Activated CD4-positive, alpha-beta memory T cell treated with anti-CD3 and anti-CD28 coated beads for 36 hours (primary cell): ENCODE measurements around the gene PCSK5. TPM values are rescaled to one million over a fixed set of nuclear protein-coding genes. Genes with fewer than 3 reads are reported as not detected.
"Not testable (repeated sequence)": the region's sequence is repeated elsewhere in the genome, so short reads cannot be mapped to it uniquely, and the experiment has no call there.

Experiments used
- CTCF ChIA-PET: fragments of 350-600 bp; sonication (Branson Sonifier 250); formaldehyde crosslinking; loops from one replicate; lab custom pipeline; 2021; ENCODE audit warnings: antibody characterized with exemption, inconsistent platforms; lab: Charles Lee
- POLR2A ChIA-PET: fragments of 350-600 bp; sonication (Branson Sonifier 250); formaldehyde crosslinking; loops from one replicate; lab custom pipeline; 2021; ENCODE audit warnings: antibody characterized with exemption; lab: Charles Lee
- DNase-seq: peaks from one replicate; pipeline ENCODE4 v3.0.0-alpha.2; 2020
- H3K27ac Mint-ChIP-seq: one replicate; pipeline ENCODE4 v1.8.0; 2021; ENCODE audit warnings: mixed read lengths
- H3K27me3 Mint-ChIP-seq: one replicate; pipeline ENCODE4 v1.8.0; 2021; ENCODE audit warnings: mixed read lengths
- H3K36me3 Mint-ChIP-seq: one replicate; pipeline ENCODE4 v1.8.0; 2021; ENCODE audit warnings: mixed read lengths
- H3K4me1 Mint-ChIP-seq: one replicate; pipeline ENCODE4 v1.8.0; 2021; ENCODE audit warnings: low read depth, mixed read lengths
- H3K4me3 Mint-ChIP-seq: one replicate; pipeline ENCODE4 v1.8.0; 2021; ENCODE audit warnings: mild to moderate bottlenecking, mixed read lengths
- H3K9me3 Mint-ChIP-seq: one replicate; pipeline ENCODE4 v1.8.0; 2021; ENCODE audit warnings: mixed read lengths
- intact Hi-C: fragments of 100-400 bp; cut with micrococcal nuclease; formaldehyde crosslinking; loops from one replicate; pipeline ENCODE4 v1.15.1; 2023
- total RNA-seq, 2 experiments: library from RNA; stranded (reverse); gene quantifications; one replicate each; pipeline ENCODE4 v1.2.3, GENCODE V29; 2021

PCSK5 gene
- total RNA-seq, 2 experiments from 2014 or later: 2.0 to 2.1 TPM

DNA sequence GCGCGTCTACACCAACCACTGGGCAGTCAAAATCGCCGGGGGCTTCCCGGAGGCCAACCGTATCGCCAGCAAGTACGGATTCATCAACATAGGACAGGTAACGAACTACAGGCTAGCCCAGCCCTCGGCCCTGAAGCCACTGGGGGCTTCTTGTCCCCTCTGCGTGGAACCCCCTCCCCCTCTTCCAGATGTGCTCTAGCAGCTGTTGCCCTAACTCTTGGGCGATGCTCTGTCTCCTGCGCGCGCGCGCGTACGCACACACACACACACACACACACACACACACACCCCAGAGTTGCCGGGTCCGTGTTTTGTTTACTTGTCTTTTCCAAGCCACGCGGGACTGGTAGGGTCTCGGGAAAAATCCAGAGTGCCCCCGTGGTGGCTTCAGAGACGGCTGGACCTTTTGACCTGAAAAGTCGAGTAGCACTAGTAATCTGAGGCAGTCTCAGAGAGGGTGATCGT lies 836 bp downstream of the PCSK5 start:
- H3K4me1 Mint-ChIP-seq: peaks cover 34% of the 10 kb centered on the region
- ChIA-PET POLR2A (interaction anchor here (0.6 kb wide), 1 partner anchor 360 kb away, joined by 3 read pairs; no protein-coding TSS in a partner anchor), CTCF (no interaction called here)
- peaks cover 13% of the 10 kb centered on the region for H3K27me3 Mint-ChIP-seq
- intact Hi-C loops: loop anchor here (5.0 kb wide), 4 partner anchors 131 to 804 kb away; partner anchors contain the start of genes NMRK1, OSTF1 and RFK
- H3K9me3 Mint-ChIP-seq: no peaks in the 10 kb centered on the region
- DNase-seq: peak; percentile 50
- no peak overlapping the region for H3K27ac Mint-ChIP-seq
- no peaks in the 10 kb centered on the region for H3K36me3 Mint-ChIP-seq
- H3K4me3 Mint-ChIP-seq: peak overlapping the region; percentile 91

DNA sequence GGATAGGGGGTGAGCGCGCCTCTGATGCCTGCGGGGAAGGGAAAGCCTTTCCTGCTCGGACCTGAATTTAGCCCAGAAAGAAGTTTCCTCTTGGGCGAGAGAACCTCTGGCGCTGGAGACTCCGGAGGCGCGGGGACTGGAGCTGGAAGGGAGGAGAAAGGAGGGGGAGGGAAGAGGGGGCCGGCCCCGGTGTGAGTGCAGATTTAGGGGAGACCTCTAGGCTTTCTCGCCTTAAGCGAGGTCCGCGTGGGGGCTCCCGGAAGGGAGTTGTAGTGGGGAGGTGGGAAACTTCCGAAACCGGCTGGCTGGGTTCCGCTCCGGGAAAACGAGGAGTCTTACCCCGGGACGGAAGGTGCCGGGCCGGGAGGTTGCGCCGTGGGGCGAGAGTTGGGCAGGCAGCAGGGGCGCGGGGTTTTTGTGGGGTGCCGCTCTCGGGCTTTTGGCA lies 1.3 kb downstream of the PCSK5 start:
- no peaks in the 10 kb centered on the region for H3K36me3 Mint-ChIP-seq
- peaks cover 34% of the 10 kb centered on the region for H3K4me1 Mint-ChIP-seq
- ChIA-PET POLR2A (no interaction called here), CTCF (no interaction called here)
- peaks cover 13% of the 10 kb centered on the region for H3K27me3 Mint-ChIP-seq
- peak; percentile 20 for DNase-seq
- H3K27ac Mint-ChIP-seq: no peak overlapping the region
- H3K4me3 Mint-ChIP-seq: peak overlapping the region; percentile 91
- intact Hi-C loops: loop anchor here (5.0 kb wide), 4 partner anchors 131 to 804 kb away; partner anchors contain the start of genes NMRK1, OSTF1 and RFK
- H3K9me3 Mint-ChIP-seq: no peaks in the 10 kb centered on the region

DNA sequence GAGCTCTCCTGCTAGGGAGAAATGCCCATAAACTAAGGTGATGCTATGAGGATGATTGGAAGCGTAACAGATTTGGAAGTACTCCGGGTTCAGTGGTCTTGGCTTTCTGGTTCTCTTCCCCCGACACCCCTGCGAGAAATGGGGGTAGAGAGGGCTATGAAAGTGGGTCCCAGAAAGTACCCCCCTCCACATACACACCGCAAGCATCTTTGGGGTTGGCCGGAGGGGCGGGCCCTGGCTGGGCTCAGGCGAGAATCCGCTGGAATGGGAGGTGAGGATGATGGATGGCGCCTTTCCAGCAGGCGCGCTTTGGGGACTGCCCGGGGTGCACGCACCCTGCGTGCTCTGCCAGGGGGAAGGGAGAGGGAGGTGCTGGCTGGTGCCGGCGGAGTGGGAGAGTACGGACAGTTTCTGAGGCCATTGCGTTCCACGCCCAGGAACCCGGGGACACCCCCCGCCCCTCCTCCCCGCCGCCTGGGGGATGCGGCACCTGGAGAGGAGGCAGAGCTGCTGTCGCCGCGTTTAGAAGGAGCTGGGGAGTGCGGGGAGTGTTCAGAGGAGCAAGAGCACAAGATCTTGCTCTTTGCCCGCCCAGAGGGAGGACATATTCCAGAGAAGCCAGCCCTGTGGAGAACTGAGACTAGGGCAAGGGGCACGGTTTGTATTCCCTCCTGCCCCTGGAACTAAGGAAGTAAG lies 1.9 kb downstream of the PCSK5 start:
- H3K36me3 Mint-ChIP-seq: no peaks in the 10 kb centered on the region
- H3K4me3 Mint-ChIP-seq: peak overlapping the region; percentile 91
- H3K27ac Mint-ChIP-seq: no peak overlapping the region
- H3K4me1 Mint-ChIP-seq: peaks cover 34% of the 10 kb centered on the region
- intact Hi-C loops: loop anchor here (5.0 kb wide), 4 partner anchors 130 to 805 kb away; partner anchors contain the start of genes NMRK1, OSTF1 and RFK
- peaks cover 13% of the 10 kb centered on the region for H3K27me3 Mint-ChIP-seq
- peak; percentile 52 for DNase-seq
- ChIA-PET POLR2A (no interaction called here), CTCF (no interaction called here)
- H3K9me3 Mint-ChIP-seq: no peaks in the 10 kb centered on the region

DNA sequence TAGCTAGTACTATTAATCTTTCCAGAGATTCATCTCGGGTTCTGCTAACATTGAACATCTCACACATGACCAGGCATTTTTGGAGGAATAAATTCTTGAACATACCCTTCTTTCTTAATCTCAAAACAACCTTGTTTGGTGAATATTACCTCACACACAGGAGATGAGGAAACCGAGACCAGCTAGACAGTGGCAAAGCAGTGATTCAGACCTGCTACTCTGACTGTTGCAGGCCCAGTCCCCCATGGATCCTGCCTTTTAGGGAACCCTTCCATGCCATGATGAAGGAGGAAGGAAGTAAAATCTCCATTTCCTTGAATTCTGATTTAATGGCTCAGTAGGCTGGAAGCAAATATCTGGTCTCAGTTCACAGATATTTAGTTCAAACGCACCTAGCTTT lies 2.6 kb downstream of the PCSK5 start:
- no peak overlapping the region for H3K27ac Mint-ChIP-seq
- ChIA-PET POLR2A (no interaction called here), CTCF (no interaction called here)
- peaks cover 34% of the 10 kb centered on the region for H3K4me1 Mint-ChIP-seq
- no peaks in the 10 kb centered on the region for H3K36me3 Mint-ChIP-seq
- peaks cover 12% of the 10 kb centered on the region for H3K27me3 Mint-ChIP-seq
- H3K4me3 Mint-ChIP-seq: peak overlapping the region; percentile 91
- no peaks in the 10 kb centered on the region for H3K9me3 Mint-ChIP-seq
- DNase-seq: no peak
- intact Hi-C loops: loop anchor here (1.0 to 5.0 kb wide), 5 partner anchors 18 to 806 kb away; partner anchors contain the start of genes NMRK1, OSTF1 and RFK

DNA sequence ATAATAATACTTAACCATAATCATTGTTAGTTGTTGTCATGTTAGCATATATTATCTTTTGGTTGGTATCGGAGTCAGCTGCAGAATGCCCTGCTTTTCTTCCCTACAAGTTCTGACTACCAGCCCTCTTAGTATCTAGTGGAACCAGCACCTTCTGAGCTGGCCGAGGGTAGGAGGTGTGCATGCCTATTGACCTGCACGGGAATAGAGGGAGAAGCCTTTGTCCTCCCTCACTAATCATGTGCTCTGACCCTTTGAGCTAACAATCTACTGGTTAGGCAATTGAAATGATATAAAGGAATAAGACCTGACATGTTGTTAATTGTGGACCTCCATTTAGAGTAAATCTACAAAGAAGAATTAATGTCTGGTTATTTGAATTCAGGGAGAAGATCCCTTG lies 4.1 kb downstream of the PCSK5 start:
- POLR2A ChIA-PET: no interaction called here
- Mint-ChIP-seq H3K27ac (no peak overlapping the region), H3K4me3 (no peak overlapping the region), H3K36me3 (no peaks in the 10 kb centered on the region), H3K27me3 (peaks cover 8% of the 10 kb centered on the region), H3K9me3 (no peaks in the 10 kb centered on the region), H3K4me1 (peaks cover 28% of the 10 kb centered on the region)
- CTCF ChIA-PET: no interaction called here
- intact Hi-C loops: loop anchor here (5.0 kb wide), 4 partner anchors 128 to 807 kb away; partner anchors contain the start of genes NMRK1, OSTF1 and RFK
- DNase-seq: no peak

DNA sequence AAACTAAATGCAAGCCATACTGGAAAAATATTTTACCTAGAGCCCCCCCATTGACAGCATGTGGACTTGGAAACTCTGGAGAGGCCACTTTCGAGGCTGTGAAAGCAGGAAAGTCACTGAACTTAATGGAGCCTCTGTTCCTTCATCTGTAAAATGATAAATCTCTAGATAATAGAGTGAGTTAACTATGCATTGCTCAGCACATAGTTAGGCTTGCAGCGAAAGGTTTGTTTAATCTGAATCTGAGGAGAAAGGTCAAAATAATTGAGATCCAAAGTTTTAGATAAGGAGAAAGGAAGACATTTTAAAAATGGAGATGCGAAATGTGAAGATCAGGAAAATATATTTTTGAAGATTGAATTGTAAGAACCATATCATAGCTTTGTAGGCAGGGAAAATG lies 4.6 kb downstream of the PCSK5 start:
- no peak for DNase-seq
- Mint-ChIP-seq H3K4me3 (no peak overlapping the region), H3K27me3 (peaks cover 8% of the 10 kb centered on the region), H3K4me1 (peaks cover 24% of the 10 kb centered on the region), H3K27ac (no peak overlapping the region), H3K9me3 (no peaks in the 10 kb centered on the region), H3K36me3 (no peaks in the 10 kb centered on the region)
- ChIA-PET CTCF (no interaction called here), POLR2A (no interaction called here)
- intact Hi-C loops: no loop called here

DNA sequence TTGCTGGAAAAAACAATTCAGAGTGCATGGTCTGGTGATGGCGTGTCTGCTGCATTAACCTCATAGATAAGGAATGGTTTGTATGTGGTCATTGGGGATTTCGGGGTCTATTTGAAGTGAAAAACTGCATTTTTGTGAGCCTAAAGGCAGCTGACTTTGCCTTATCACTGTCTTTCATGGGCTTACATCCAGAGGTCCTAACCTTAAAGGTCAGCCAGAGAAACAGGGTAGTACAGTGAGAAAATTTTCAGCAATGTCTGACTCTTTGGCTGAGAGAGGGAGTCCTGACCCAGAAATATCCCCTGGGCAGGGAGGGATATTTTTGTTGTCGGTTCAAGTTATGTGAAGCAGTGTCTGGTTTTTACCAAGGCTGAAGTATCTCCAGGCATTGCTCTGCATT lies 5.7 kb downstream of the PCSK5 start:
- ChIA-PET CTCF (no interaction called here), POLR2A (no interaction called here)
- no peak for DNase-seq
- Mint-ChIP-seq H3K27me3 (peaks cover 8% of the 10 kb centered on the region), H3K4me3 (no peak overlapping the region), H3K9me3 (peaks cover 2% of the 10 kb centered on the region), H3K36me3 (no peaks in the 10 kb centered on the region), H3K4me1 (peaks cover 24% of the 10 kb centered on the region), H3K27ac (no peak overlapping the region)
- intact Hi-C loops: no loop called here

DNA sequence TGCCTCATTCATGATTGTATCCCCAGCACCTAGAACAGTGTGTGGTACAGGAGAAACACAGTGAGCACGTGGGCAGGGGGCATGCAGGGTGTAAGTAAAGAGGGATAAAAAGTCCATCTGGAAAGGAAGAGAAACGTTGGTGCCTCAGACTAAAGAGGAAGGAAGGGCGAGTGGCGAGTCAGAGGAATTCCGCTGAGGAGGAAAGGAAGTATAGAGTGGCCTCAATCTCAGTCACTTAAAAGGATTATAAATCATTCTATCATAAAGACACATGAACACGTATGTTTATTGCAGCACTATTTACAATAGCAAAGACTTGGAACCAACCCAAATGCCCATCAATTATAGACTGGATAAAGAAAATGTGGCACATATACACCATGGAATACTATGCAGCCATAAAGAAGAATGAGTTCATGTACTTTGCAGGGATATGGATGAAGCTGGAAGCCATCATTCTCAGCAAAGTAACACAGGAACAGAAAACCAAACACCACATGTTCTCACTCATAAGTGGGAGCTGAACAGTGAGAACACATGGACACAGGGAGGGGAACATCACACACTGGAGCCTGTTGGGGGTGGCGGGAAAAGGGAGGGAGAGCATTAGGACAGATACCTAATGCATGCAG lies 10.5 kb downstream of the PCSK5 start:
- H3K27me3 Mint-ChIP-seq, DNase-seq, H3K9me3 Mint-ChIP-seq, CTCF ChIA-PET, H3K4me3 Mint-ChIP-seq, POLR2A ChIA-PET, intact Hi-C loops, H3K27ac Mint-ChIP-seq, H3K4me1 Mint-ChIP-seq, H3K36me3 Mint-ChIP-seq: not testable (repeated sequence)

DNA sequence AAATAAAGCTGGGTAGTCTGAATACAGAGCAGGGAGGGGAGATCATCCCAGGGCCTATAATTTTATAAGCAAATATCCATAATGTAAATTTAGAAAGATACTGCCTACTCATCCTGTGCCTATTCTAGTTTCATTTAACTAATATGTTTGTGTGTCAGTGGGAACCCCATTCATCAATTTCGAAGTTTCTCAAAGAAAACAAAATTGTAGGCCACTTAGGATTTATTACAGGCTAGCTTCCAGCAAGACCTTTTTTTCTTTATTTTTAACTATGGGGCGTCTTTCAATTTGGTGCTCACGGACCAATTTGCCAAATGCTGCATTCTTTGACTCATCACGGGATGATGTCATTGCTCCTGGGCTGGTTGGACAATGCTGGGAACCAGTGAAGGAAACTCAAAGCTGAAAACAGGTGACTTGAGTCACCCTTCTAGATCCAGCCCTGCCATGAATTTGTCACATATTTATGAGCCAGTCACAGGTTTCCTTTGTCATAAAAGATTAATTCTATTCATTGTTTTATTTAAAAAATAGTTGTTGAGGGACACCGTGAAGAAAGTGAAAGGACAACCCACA lies 13.4 kb downstream of the PCSK5 start:
- peaks cover 5% of the 10 kb centered on the region for H3K4me1 Mint-ChIP-seq
- no peak overlapping the region for H3K4me3 Mint-ChIP-seq
- peaks cover 2% of the 10 kb centered on the region for H3K9me3 Mint-ChIP-seq
- intact Hi-C loops: no loop called here
- no peaks in the 10 kb centered on the region for H3K27me3 Mint-ChIP-seq
- POLR2A ChIA-PET: no interaction called here
- CTCF ChIA-PET: no interaction called here
- DNase-seq: peak; percentile 26
- no peaks in the 10 kb centered on the region for H3K36me3 Mint-ChIP-seq
- H3K27ac Mint-ChIP-seq: no peak overlapping the region

DNA sequence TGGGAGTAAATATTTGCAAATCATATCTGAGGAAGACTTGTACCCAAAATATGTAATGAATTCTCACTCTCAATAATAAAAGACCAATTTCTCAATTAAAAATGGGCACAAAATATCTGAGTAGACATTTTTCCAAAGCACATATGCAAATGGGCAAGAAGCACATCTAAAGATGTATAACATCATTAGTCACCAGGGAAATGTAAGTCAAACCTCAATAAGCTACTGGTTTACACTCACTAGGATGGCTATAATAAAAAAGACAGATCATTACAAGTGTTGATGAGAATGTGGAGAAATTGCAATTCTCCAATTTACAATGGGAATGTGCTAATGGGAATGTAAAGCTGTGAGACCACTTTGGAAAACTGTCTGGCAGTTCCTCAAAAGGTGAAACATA lies 13.9 kb downstream of the PCSK5 start:
- POLR2A ChIA-PET: no interaction called here
- H3K4me3 Mint-ChIP-seq: no peak overlapping the region
- H3K27ac Mint-ChIP-seq: no peak overlapping the region
- no peaks in the 10 kb centered on the region for H3K36me3 Mint-ChIP-seq
- H3K9me3 Mint-ChIP-seq: peaks cover 2% of the 10 kb centered on the region
- peaks cover 5% of the 10 kb centered on the region for H3K4me1 Mint-ChIP-seq
- CTCF ChIA-PET: no interaction called here
- intact Hi-C loops: no loop called here
- H3K27me3 Mint-ChIP-seq: no peaks in the 10 kb centered on the region
- DNase-seq: no peak

DNA sequence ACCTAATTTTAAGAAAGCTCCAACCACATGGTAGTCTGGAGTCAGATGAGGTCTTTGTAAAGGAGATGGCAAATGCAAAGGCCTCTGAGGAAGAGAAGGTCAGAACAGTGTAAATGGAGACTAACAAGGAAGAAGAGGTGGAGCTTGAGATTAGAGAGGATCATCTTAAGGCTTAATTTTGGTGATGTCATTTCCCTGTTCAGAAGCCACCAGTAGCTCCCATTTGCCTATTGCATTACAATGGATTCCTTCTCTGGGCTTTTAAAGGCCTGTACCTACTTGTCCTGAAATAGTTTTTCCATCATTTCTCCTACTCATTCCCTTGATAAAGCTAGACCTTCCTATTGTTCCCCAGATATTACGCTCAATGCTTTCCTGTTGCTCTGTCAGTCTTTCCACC lies 16.1 kb downstream of the PCSK5 start:
- no peak for DNase-seq
- intact Hi-C loops: no loop called here
- ChIA-PET POLR2A (no interaction called here), CTCF (no interaction called here)
- H3K4me1 Mint-ChIP-seq: peaks cover 12% of the 10 kb centered on the region
- H3K36me3 Mint-ChIP-seq: no peaks in the 10 kb centered on the region
- H3K27me3 Mint-ChIP-seq: no peaks in the 10 kb centered on the region
- H3K4me3 Mint-ChIP-seq: no peak overlapping the region
- no peaks in the 10 kb centered on the region for H3K9me3 Mint-ChIP-seq
- H3K27ac Mint-ChIP-seq: no peak overlapping the region

DNA sequence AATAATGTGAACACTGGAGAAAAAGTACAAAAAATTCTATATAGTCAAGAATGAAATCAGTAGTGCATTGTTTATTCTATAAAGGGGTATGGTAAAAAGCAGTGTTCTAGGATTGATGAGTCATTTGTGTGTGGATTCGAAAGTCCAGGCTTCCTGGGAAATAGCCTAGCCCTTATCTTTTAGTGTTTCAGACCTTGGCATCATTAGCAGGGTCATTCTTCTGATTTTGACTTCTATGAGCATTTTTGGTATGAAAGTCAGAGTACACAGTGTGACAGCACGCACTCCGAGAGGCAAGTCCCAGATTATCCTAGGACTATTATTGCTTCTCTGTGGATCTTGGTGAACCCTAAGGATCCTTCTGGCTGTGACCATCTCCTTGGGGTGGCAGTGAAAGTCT lies 16.9 kb downstream of the PCSK5 start:
- CTCF ChIA-PET: no interaction called here
- POLR2A ChIA-PET: no interaction called here
- DNase-seq: no peak
- no peaks in the 10 kb centered on the region for H3K9me3 Mint-ChIP-seq
- no peak overlapping the region for H3K27ac Mint-ChIP-seq
- H3K4me3 Mint-ChIP-seq: no peak overlapping the region
- peaks cover 20% of the 10 kb centered on the region for H3K4me1 Mint-ChIP-seq
- no peaks in the 10 kb centered on the region for H3K27me3 Mint-ChIP-seq
- intact Hi-C loops: no loop called here
- H3K36me3 Mint-ChIP-seq: no peaks in the 10 kb centered on the region
